ENCODE data around the gene GSAP.
"Not testable (repeated sequence)": the region's sequence is repeated elsewhere in the genome, so short reads cannot be mapped to it uniquely, and the experiment has no call there.

Gene GSAP

DNA sequence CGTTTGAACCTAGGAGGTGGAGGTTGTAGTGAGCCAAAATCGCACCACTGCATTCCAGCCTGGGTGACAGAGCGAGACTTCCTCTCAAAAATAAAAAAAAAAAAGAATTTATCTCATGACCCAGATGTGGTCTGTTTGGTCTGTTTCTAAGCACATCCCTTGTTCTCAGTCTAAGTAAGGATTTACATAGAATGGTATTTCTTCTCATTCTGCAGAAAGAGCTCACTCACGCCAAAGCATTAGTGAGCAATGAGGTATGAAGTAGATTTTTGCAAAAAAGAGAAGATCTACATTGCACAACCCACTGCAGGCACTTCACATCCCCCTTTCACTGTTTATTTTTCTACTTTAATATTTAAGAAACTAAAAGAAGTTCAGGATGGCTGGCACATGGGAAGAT is 140.0 kb downstream of the GSAP start:
- DNase-seq, result no peak

DNA sequence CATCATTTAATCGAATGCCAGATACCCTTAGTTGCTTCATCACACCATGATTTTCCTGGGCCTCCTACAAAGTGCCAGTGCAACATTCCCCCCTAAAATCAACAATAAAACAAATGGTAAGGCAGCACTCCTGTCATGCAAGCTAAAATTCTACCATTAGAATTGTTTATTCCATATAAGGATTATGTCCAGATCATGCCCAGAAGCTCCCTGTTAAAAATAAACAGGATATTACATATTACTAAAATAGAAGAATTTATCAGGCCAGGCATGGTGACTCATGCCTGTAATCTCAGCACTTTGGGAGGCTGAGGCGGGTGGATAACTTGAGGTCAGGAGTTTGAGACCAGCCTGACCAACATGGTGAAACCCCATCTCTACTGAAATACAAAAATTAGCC is 140.5 kb downstream of the GSAP start:
- not testable (repeated sequence) for DNase-seq

DNA sequence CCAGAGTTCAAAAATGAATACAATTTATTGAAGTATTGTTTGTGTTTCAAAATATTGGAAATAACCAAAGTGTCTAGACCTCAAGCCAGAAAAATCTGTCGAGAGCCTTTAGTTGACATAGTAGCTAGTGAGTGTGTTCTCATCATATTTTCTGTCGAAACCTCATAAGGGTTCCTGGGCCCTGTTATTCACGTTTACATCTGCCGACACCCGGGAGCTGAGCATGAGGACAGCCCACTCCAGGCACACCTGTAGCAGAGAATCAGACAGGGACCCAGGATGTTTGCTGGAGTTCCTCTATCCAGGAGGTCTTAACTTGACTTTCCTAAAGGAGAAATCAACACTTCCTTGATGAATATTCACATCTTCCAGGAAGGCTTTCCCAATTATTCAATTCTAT is 144.4 kb downstream of the GSAP start:
- no peak for DNase-seq

DNA sequence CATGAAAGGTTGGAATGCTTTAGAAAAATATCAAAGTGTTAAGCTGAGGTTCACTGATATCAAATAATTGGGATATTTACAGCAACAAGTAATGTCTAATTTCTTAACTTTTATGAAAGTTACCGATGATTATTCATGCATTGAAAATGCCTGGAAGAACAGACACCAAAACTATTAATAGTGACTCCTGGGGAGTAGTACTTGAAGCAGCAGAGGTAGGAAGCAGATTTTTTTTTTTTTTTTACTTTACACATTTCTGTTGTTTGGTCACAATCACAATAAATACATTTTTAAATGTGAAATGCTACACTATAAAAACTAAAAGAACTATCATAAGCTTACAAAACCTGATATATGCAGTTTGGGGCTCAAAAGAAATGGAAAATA is 146.1 kb downstream of the GSAP start:
- DNase-seq, result no peak

DNA sequence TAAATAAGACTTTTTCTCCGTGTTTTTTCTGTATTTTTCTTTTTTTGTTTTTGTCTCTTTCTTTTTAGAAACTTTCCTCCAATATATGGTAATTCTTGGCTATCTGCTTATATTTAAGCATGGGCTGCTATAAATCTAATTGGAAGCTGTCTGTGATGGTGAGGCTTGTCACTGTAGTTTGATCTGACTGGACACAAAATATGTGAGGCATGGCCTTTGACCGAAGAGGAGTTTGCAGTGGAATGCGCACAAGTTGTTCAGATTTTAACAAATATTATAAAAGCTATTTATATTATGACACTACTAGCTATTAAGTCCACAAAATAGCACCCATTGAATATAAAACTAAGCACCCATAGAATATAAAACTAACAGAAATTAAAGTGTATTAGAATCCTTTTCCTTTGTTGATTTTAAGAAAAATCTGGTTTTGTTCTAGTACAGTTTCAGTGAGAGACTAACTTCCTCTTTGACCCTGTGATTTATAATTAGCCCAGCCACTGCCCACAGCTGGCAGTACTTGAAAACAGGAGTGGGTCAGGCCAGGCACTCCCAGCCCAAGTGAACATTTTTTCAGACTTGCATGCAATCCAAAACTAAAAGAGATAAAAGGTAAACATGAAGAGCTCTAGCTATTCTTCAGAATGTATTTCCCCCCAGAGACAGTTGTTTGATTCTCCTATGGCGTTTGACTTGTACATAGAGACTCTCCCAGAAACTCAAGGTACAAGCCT is 146.6 kb downstream of the GSAP start:
- DNase-seq, result no peak

DNA sequence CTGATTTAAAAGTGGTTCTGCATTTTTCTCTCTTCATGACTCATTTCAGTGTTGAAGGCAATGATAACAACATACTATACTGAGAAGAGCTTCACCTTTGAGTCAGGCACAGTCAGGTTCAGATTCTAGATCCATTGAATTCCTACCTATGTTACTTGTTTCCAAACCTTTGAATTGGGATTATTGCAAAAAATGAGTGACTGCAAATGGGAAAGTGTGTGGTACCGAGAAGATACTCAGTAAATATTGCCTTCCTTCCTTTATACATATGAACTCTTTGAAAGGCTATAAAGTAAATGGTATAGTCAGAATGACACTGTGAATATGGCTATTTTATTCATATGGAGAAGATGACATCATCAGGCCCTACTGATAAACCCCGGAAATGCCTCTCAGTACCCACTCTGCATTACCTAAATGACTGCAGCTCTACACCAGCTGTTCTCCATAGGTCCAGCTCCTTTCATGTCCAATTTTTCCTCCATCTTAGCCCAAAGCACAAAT is 149.8 kb downstream of the GSAP start:
- DNase-seq, result no peak

DNA sequence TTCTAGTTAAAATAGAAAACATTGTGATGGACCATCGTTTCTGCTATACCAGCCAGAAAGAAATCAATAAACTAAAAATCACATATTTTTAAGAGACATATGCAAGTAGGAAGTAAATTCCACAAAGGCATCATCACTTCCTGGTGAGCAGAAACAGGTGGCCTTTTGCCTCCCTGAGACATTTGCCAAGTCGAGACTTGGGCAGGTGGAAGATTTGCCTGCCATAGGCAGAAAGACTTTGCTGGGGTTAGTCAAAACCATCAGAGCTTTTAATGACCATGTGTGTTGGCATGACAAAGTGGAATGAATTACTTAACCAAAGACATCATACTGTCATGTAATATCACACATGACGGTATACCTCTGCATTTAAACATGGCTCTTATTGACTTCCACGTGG is 150.5 kb downstream of the GSAP start:
- DNase-seq, result no peak

DNA sequence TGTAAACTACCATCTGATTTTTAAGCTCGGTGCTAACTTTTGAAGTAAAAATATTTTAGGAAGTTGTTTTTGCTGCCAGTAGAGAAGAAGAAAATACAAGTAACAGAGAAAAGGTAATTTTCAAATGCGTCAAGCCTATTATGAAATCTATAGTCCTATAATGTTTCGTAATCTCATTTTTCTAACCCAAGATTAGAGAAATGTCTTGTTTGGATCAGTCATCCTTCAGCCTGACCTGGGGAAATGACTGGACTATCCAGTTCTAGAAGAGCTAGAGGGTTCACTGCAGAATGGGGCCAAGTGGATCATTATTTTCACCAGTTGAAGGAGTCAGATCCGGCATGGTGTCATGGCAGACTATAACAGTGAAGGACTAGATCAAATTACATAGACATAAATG is 153.8 kb downstream of the GSAP start:
- DNase-seq, result no peak
